GM12891 (cell line): Measurements from ENCODE around the gene C20orf144.

Experiments
- POLR2A ChIP-seq: IDR thresholded peaks from 2 replicates; pipeline ENCODE4 v1.6.1; 2011; ENCODE audit warnings: low read depth, low read length, control low read depth
- POLR2AphosphoS5 ChIP-seq: IDR thresholded peaks from 2 replicates; pipeline ENCODE4 v1.6.1; 2011; ENCODE audit warnings: low read depth, low read length, control low read depth
- TAF1 ChIP-seq: IDR thresholded peaks from 2 replicates; pipeline ENCODE4 v1.6.1; 2011; ENCODE audit warnings: low read depth, low read length, control low read depth

- no peak for TF ChIP-seq POLR2A
- TF ChIP-seq TAF1, result no peak
- TF ChIP-seq POLR2AphosphoS5, result no peak
Observed at GRCh38 chr20:33697129-33697528, 35.0 kb downstream of the C20orf144 start.
